Psoas muscle (tissue), 8 donors: Measurements from ENCODE around the gene FARP2. TPM values are rescaled to one million over a fixed set of nuclear protein-coding genes. Genes with fewer than 3 reads are reported as not detected.

Experiments used
- ATAC-seq, 4 donors: fragments of 200-7000 bp; cut with Tn5 transposase; one replicate each; pipeline ENCODE4 v1.9.1; 2020; ENCODE audit warnings: moderate library complexity in 3 of 4, mild to moderate bottlenecking in 2 of 4
- DNase-seq, 2 donors: peaks; one replicate each; pipeline ENCODE4 v3.0.0-alpha.2; 2020
- H3K27ac ChIP-seq: fragments of 200-600 bp; one replicate; pipeline ENCODE4 v1.8.0; 2022
- H3K27me3 ChIP-seq, 3 donors: fragments of 200-600 bp in 1 of 3; one replicate each; pipeline versions ENCODE4 v1.6.1 to v1.8.0; 2013 to 2022; ENCODE audit warnings: low read length in 2 of 3, mild to moderate bottlenecking in 2 of 3, moderate library complexity in 1 of 3; ENCODE audit not compliant: insufficient read depth in 3 of 3
- H3K36me3 ChIP-seq, 2 donors: fragments of 200-600 bp in 1 of 2; one replicate each; pipeline versions ENCODE4 v1.6.1 to v1.8.0; 2013 to 2022; ENCODE audit warnings: low read depth in 1 of 2, mild to moderate bottlenecking in 1 of 2, moderate library complexity in 1 of 2; ENCODE audit not compliant: insufficient read depth in 1 of 2
- H3K4me1 ChIP-seq: fragments of 200-600 bp; one replicate; pipeline ENCODE4 v1.8.0; 2022
- H3K4me3 ChIP-seq: fragments of 200-600 bp; one replicate; pipeline ENCODE4 v1.8.0; 2022; ENCODE audit warnings: mild to moderate bottlenecking
- H3K9me3 ChIP-seq: fragments of 200-600 bp; one replicate; pipeline ENCODE4 v1.8.0; 2022
- CTCF ChIP-seq: fragments of 200-600 bp; IDR thresholded peaks from one replicate; pipeline ENCODE4 v1.8.0; 2022; ENCODE audit warnings: antibody characterized with exemption
- WGBS, 3 donors: extraction: QIAGEN DNeasy Blood & Tissue Kit; methylation state at CpG; one replicate each; pipeline versions ENCODE4 v1.1.6 to v1.1.7; 2013; 5-methylcytosine and 5-hydroxymethylcytosine counted together
- intact Hi-C, 2 donors: fragments of 100-400 bp; cut with DNase I; formaldehyde crosslinking; loops; one replicate each; pipeline versions ENCODE4 v1.11.0 to v1.14.2; 2022
- polyA plus RNA-seq, 3 donors: library from polyadenylated mRNA; stranded (reverse); fragments of 200-250 nt; gene quantifications; one replicate each; pipeline ENCODE4 v1.2.3, GENCODE V29; 2013
- total RNA-seq, 4 donors: library from RNA; stranded (reverse); fragmentation: NEBNext Ultra II Directional in 2 of 4; extraction: Animal tissue kit (Norgen Biotek cat#: 25700) in 2 of 4; gene quantifications; one replicate each; pipeline versions ENCODE4 v1.2.1 to v1.2.4, GENCODE V29; 2021 to 2023
- donor health status: healthy with polysubstance abuse.
- donor health status: DM: no; HTN: no; CAD: no; lungs with moderate emphysema.
- donor health status: Bipolar disorder and iron deficiency.
- donor health status: healthy.
- donor health status: DM: yes; HTN: yes; CAD: no.
- donor health status: DM: no; HTN: no; CAD: no.
- donor health status: DM: no; HTN: no; CAD: no.
- donor health status: DM: yes; HTN: yes; CAD: no.

Gene FARP2
- total and polyA plus RNA-seq, 7 donors, result 5.8 to 18.4 (median 17.4) TPM

- Histone ChIP-seq H3K36me3 (peaks cover 0 to 27% of the 10 kb centered on the region in 2 donors), H3K4me1 (peaks cover 64% of the 10 kb centered on the region), H3K9me3 (no peaks in the 10 kb centered on the region), H3K27me3 (no peaks in the 10 kb centered on the region), H3K4me3 (peak overlapping the region; percentile 10), H3K27ac (no peak overlapping the region)
- no peak for TF ChIP-seq CTCF
- intact Hi-C loops, result no loop called here
- DNase-seq, result no peak
- 9 to 13% (median 10%) methylated on average over 1 of the region's 1 CpG for WGBS, 3 donors
- peak in 1 of 4 donors; percentile 26 for ATAC-seq
These were observed 34.2 kb upstream of the FARP2 start for GRCh38 chr2:241321886-241322285.

DNA sequence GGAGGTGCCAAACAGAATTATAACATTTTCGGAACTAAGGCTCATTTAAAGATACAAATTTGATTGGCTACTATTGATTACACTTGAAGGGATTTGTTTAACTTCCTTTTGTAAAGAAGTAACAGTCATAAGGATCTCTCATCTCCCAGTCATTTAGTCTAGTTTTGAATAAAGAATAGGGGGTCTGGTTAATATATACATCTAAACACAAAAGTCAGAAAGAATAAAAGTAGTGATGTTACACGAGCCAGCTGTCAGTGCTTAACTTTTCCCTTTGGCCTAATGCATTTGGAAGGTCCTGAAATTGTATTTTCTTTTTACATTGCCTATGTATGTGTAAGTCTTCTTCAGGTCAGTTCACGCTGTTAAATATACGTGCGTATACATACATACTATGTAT, 32.3 kb upstream of the FARP2 start:
- Histone ChIP-seq H3K27ac (no peak overlapping the region), H3K27me3 (no peaks in the 10 kb centered on the region), H3K9me3 (no peaks in the 10 kb centered on the region), H3K4me3 (no peak overlapping the region), H3K4me1 (peaks cover 45% of the 10 kb centered on the region), H3K36me3 (peaks cover 0 to 40% of the 10 kb centered on the region in 2 donors)
- intact Hi-C loops, result no loop called here
- WGBS, 3 donors, result 75 to 79% (median 76%) methylated on average over 5 of the region's 5 CpGs
- no peak for DNase-seq
- no peak for TF ChIP-seq CTCF
- no peak for ATAC-seq

DNA sequence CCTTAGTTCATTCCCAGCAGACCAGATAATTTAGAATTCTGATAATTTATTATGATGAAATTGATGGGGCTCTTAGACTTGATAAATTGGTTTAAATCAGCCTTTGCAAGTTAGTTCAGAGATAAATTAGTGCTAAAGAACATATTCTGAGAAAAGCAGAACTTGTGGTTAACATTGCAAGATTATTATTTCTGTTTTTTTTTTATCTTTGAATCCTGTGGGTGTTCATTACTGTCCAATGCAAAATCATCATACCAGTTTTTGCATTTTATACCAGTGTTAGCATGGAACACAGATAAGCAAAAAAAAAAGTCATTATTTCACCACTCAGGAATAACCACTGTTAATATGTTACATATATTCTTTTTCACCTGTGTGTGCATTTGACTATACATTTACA, 31.3 kb upstream of the FARP2 start:
- Histone ChIP-seq H3K27me3 (no peaks in the 10 kb centered on the region), H3K36me3 (peaks cover 0 to 47% of the 10 kb centered on the region in 2 donors), H3K4me3 (no peak overlapping the region), H3K4me1 (peaks cover 36% of the 10 kb centered on the region), H3K9me3 (no peaks in the 10 kb centered on the region), H3K27ac (no peak overlapping the region)
- no peak for ATAC-seq
- intact Hi-C loops, result no loop called here
- no peak for DNase-seq
- TF ChIP-seq CTCF, result no peak

- H3K27me3 ChIP-seq, result no peaks in the 10 kb centered on the region
- no peak overlapping the region for H3K27ac ChIP-seq
- peaks cover 32% of the 10 kb centered on the region for H3K4me1 ChIP-seq
- H3K9me3 ChIP-seq, result no peaks in the 10 kb centered on the region
- no peak for TF ChIP-seq CTCF
- H3K4me3 ChIP-seq, result no peak overlapping the region
- peaks cover 0 to 49% of the 10 kb centered on the region in 2 donors for H3K36me3 ChIP-seq
- 97 to 100% (median 98%) methylated on average over 1 of the region's 1 CpG for WGBS, 3 donors
- intact Hi-C loops, result no loop called here
- DNase-seq, result no peak
- no peak for ATAC-seq
These were observed 30.8 kb upstream of the FARP2 start for GRCh38 chr2:241325257-241325656.
